Measurements from ENCODE around the gene ZNF75A. TPM values are rescaled to one million over a fixed set of nuclear protein-coding genes. Genes with fewer than 3 reads are reported as not detected.

The ZNF75A gene
- total RNA-seq, 1 donor from 2014 or later = 8.3 TPM

DNA sequence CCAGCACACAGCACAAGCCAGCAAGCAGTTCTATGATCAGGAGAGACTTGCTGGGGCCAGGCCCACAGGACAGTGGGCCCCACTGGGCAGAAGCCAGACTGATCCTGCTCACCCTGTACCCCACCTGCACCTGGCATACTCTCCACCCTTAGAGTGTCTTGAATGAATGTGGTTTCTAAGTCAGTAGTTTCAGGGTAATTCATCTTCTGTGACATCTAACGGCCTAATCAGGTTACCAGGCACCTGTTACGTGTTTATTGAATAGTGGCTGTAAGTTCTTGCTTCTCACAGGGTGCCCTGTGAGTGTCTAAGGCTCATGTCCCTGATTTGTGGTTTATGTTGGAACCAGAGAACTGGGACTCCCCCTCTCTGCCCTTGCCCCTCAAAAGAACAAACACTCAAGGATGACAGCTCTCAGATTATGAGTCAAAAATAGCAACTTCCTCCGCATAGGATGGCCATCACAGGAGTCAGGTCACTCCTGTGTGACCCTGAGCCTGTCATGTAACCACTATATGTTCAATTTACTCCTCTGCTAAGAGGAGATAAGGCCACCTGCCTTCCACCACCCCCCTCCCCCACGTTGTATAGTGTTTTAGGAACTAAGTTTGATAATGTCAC lies 43.4 kb downstream of the ZNF75A start:
- H3K27me3 ChIP-seq = no peaks in the 10 kb centered on the region
- TF ChIP-seq, protein P1, sequence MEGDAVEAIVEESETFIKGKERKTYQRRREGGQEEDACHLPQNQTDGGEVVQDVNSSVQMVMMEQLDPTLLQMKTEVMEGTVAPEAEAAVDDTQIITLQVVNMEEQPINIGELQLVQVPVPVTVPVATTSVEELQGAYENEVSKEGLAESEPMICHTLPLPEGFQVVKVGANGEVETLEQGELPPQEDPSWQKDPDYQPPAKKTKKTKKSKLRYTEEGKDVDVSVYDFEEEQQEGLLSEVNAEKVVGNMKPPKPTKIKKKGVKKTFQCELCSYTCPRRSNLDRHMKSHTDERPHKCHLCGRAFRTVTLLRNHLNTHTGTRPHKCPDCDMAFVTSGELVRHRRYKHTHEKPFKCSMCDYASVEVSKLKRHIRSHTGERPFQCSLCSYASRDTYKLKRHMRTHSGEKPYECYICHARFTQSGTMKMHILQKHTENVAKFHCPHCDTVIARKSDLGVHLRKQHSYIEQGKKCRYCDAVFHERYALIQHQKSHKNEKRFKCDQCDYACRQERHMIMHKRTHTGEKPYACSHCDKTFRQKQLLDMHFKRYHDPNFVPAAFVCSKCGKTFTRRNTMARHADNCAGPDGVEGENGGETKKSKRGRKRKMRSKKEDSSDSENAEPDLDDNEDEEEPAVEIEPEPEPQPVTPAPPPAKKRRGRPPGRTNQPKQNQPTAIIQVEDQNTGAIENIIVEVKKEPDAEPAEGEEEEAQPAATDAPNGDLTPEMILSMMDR (IDR thresholded peaks at IDR 0.05) = no peak
- H3K36me3 ChIP-seq = no peaks in the 10 kb centered on the region
- no peaks in the 10 kb centered on the region for H3K9me3 ChIP-seq
- H3K4me1 ChIP-seq = no peaks in the 10 kb centered on the region
- DNase-seq (ENCODE audit: low spot score in 2 of 2) = no peak
- H3K27ac ChIP-seq = no peak overlapping the region
- H3K4me3 ChIP-seq = no peak overlapping the region
- intact Hi-C loops (cut with DNase I) = no loop called here

DNA sequence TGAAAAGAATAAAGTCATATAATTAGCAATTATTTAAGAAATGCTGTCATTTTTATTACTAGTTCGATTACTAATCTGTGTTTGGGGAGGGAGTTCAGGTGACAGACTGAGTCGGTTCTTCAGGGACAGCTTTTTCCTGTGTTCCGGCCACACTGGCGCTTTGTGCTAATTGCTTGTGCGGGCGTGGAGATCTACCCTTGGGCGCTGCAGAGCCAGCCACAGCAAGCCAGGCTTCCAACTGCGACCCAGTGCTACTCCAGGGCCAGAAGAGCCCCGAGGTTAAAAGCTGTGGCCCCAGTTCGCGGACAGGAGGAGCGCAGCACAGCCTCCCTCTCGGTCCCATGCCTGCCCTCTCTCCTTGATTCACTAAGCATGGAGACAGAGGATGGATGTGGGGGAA lies 43.9 kb downstream of the ZNF75A start:
- no peaks in the 10 kb centered on the region for H3K4me1 ChIP-seq
- no peak overlapping the region for H3K4me3 ChIP-seq
- no peak for DNase-seq (ENCODE audit: low spot score in 2 of 2)
- H3K36me3 ChIP-seq = no peaks in the 10 kb centered on the region
- intact Hi-C loops (cut with DNase I) = no loop called here
- no peaks in the 10 kb centered on the region for H3K27me3 ChIP-seq
- no peaks in the 10 kb centered on the region for H3K9me3 ChIP-seq
- TF ChIP-seq, protein P1 (IDR thresholded peaks at IDR 0.05) = no peak
- H3K27ac ChIP-seq = no peak overlapping the region

DNA sequence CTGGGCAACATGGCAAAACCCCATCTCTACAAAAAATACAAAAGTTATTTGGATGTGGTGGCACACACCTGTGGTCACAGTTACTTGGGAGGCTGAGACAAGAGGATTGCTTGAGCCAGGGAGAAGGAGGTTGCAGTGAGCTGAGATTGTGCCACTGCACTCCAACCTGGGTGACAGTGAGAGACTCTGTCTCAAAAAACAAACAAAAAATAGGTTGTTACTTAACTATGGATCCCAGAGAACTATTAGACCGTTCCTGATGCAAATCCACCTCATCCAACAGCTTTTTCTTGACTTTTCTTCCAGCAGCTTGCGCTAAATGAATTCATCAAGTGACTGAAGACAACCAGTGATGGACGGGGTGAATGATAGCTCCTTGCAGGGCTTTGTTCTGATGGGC lies 50.3 kb downstream of the ZNF75A start, which contains the start of gene OR2C1:
Gene OR2C1 (plus strand): TSS at position 301 of the 400 bp plus-strand sequence. CDS start 52 bp downstream, at position 353.
- Histone ChIP-seq H3K4me3 (no peak within 1 kb of the TSS), H3K4me1 (no peaks in the 10 kb centered on the region), H3K27me3 (no peaks in the 10 kb centered on the region), H3K9me3 (no peaks in the 10 kb centered on the region), H3K36me3 (no peaks in the 10 kb centered on the region), H3K27ac (no peak within 1 kb of the TSS)
- TF ChIP-seq, protein P1 (IDR thresholded peaks at IDR 0.05) = no peak
- no peak for DNase-seq (ENCODE audit: low spot score in 2 of 2)
- intact Hi-C loops (cut with DNase I) = no loop called here

DNA sequence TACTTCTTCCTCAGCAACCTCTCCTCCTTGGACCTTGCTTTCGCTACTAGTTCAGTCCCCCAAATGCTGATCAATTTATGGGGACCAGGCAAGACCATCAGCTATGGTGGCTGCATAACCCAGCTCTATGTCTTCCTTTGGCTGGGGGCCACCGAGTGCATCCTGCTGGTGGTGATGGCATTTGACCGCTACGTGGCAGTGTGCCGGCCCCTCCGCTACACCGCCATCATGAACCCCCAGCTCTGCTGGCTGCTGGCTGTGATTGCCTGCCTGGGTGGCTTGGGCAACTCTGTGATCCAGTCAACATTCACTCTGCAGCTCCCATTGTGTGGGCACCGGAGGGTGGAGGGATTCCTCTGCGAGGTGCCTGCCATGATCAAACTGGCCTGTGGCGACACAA lies 50.8 kb downstream of the ZNF75A start:
- Histone ChIP-seq H3K27me3 (no peaks in the 10 kb centered on the region), H3K9me3 (no peaks in the 10 kb centered on the region), H3K27ac (no peak overlapping the region), H3K4me1 (no peaks in the 10 kb centered on the region), H3K36me3 (no peaks in the 10 kb centered on the region), H3K4me3 (no peak overlapping the region)
- TF ChIP-seq, protein P1 (IDR thresholded peaks at IDR 0.05) = no peak
- DNase-seq (ENCODE audit: low spot score in 2 of 2) = no peak
- intact Hi-C loops (cut with DNase I) = no loop called here

DNA sequence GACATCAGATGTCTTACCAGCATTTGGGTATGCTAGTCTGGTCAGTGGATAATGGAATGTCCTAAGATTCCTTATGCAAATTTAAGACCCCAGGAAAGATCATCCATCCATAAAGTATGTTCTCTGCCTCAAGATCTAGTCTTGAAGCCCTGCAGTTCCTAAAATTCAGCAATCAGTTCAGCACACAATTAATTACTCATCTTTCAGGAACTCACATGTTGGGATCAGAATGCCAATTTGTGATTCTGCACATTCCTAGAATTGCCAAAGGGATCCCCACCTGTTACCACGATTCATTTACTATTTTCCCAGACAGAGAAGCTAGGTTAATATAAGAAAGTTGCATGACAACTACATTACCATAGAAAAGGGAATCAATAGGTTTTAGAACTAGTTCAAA lies 53.6 kb downstream of the ZNF75A start:
- Histone ChIP-seq H3K4me3 (no peak overlapping the region), H3K9me3 (peaks cover 0 to 2% of the 10 kb centered on the region in 2 donors), H3K27ac (no peak overlapping the region), H3K27me3 (no peaks in the 10 kb centered on the region), H3K36me3 (no peaks in the 10 kb centered on the region), H3K4me1 (no peaks in the 10 kb centered on the region)
- intact Hi-C loops (cut with DNase I) = no loop called here
- DNase-seq (ENCODE audit: low spot score in 2 of 2) = no peak
- TF ChIP-seq, protein P1 (IDR thresholded peaks at IDR 0.05) = no peak

DNA sequence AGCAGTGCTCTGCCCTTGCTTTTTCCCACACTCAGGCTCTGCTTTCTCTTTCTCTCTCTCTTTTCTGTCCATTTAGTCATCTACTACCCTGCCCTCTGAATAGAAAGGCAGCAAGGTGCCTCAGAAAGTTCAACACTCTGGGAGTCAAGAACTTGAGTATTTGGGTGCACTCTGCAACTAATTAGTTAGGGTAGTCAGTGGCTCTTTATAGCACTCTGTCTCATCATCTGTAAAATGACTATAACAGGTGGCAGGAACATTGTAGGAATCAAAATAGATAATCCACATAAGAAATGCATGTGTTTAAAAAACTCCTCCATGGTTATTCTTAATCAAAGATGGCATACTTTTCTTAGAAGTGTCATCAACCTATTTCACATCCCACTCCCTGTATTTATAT lies 57.6 kb downstream of the ZNF75A start:
- DNase-seq (ENCODE audit: low spot score in 2 of 2) = no peak
- intact Hi-C loops (cut with DNase I) = no loop called here
- Histone ChIP-seq H3K36me3 (no peaks in the 10 kb centered on the region), H3K4me1 (no peaks in the 10 kb centered on the region), H3K27me3 (no peaks in the 10 kb centered on the region), H3K4me3 (no peak overlapping the region), H3K27ac (no peak overlapping the region), H3K9me3 (peaks cover 2 to 32% of the 10 kb centered on the region in 2 donors)
- TF ChIP-seq, protein P1 (IDR thresholded peaks at IDR 0.05) = no peak

All from ascending aorta (tissue), 2 donors.